H1 (cell line): ENCODE data around the gene APLN. TPM values are rescaled to one million over a fixed set of nuclear protein-coding genes. Genes with fewer than 3 reads are reported as not detected.

Source experiments
- CTCF ChIA-PET: fragments of 300-600 bp; sonication (Branson Sonifier 250); formaldehyde crosslinking; loops from one replicate; lab custom pipeline; 2021; ENCODE audit not compliant: partially characterized antibody; lab: Charles Lee
- POLR2A ChIA-PET: fragments of 300-600 bp; sonication (Branson Sonifier 250); formaldehyde crosslinking; loops from one replicate; lab custom pipeline; 2021; ENCODE audit warnings: inconsistent platforms; ENCODE audit not compliant: partially characterized antibody; lab: Charles Lee
- DNase-seq, 2 experiments: peaks; one replicate each; pipeline versions ENCODE4 v3.0.0 to v3.0.0-alpha.2; 2010 to 2022; ENCODE audit warnings: low spot score in 2 of 2, low read depth in 1 of 2, mixed read lengths in 1 of 2
- FAIRE-seq: peaks from 2 replicates; lab custom pipeline; 2011; peaks lifted over from hg19 to GRCh38; lab: Jason Lieb, UNC
- H2AFZ ChIP-seq: 2 replicates; pipeline ENCODE4 v1.8.1; 2012; ENCODE audit warnings: low read length, inconsistent platforms
- H2AK5ac ChIP-seq: 2 replicates; pipeline ENCODE4 v1.6.1; 2013; ENCODE audit warnings: low read depth, low read length
- H2BK120ac ChIP-seq: replicated peaks from 2 replicates; pipeline ENCODE3; 2013; ENCODE audit warnings: low read depth, low read length, inconsistent platforms
- H2BK12ac ChIP-seq: 2 replicates; pipeline ENCODE4 v1.6.1; 2013; ENCODE audit warnings: low read depth, low read length
- H2BK15ac ChIP-seq: 2 replicates; pipeline ENCODE4 v1.6.1; 2013; ENCODE audit warnings: low read length
- H2BK20ac ChIP-seq: 2 replicates; pipeline ENCODE4 v1.6.1; 2013; ENCODE audit warnings: low read length
- H2BK5ac ChIP-seq: 2 replicates; pipeline ENCODE4 v1.6.1; 2013; ENCODE audit warnings: low read depth, low read length
- H3K14ac ChIP-seq: 2 replicates; pipeline ENCODE4 v1.6.1; 2013; ENCODE audit warnings: inconsistent platforms; ENCODE audit not compliant: insufficient read length
- H3K18ac ChIP-seq: 2 replicates; pipeline ENCODE4 v1.6.1; 2013; ENCODE audit warnings: low read length; ENCODE audit errors: extremely low read depth
- H3K23ac ChIP-seq: 2 replicates; pipeline ENCODE4 v1.6.1; 2013; ENCODE audit warnings: inconsistent platforms; ENCODE audit not compliant: insufficient read length
- H3K23me2 ChIP-seq: 2 replicates; pipeline ENCODE4 v1.6.1; 2013; ENCODE audit warnings: low read depth, low read length
- H3K27ac ChIP-seq: 2 replicates; pipeline ENCODE4 v1.6.1; 2011; ENCODE audit warnings: low read depth, low read length, inconsistent platforms
- H3K27me3 ChIP-seq, 4 experiments: replicated peaks in 1 of 4; 1 replicate in 1 of 4; 2 replicates in 3 of 4; pipeline versions ENCODE4 v1.6.1 to v1.8.1; 2011 to 2013; ENCODE audit warnings: low read length in 3 of 4, mild to moderate bottlenecking in 3 of 4, inconsistent platforms in 2 of 4, mixed read lengths in 2 of 4, moderate library complexity in 1 of 4; ENCODE audit not compliant: control insufficient read depth in 3 of 4, insufficient read depth in 3 of 4; ENCODE audit errors: extremely low read depth in 1 of 4
- H3K36me3 ChIP-seq, 4 experiments: 2 replicates each; pipeline versions ENCODE4 v1.6.1 to v1.8.1; 2011 to 2013; ENCODE audit warnings: mild to moderate bottlenecking in 4 of 4, low read length in 3 of 4, moderate library complexity in 2 of 4, control low read depth in 1 of 4, inconsistent platforms in 1 of 4; ENCODE audit not compliant: insufficient read depth in 4 of 4, control insufficient read depth in 2 of 4
- H3K4ac ChIP-seq: replicated peaks from 2 replicates; pipeline ENCODE3; 2013; ENCODE audit warnings: low read length, low read depth, mixed read lengths, inconsistent platforms; ENCODE audit not compliant: insufficient read length
- H3K4me1 ChIP-seq, 4 experiments: replicated peaks in 1 of 4; 1 replicate in 1 of 4; 2 replicates in 3 of 4; pipeline versions ENCODE4 v1.6.1 to v1.8.1; 2011 to 2013; ENCODE audit warnings: low read length in 3 of 4, inconsistent platforms in 2 of 4, mixed read lengths in 1 of 4; ENCODE audit not compliant: insufficient read depth in 4 of 4, control insufficient read depth in 3 of 4
- H3K4me2 ChIP-seq, 2 experiments: 2 replicates each; pipeline versions ENCODE4 v1.6.1 to v1.8.1; 2011 to 2013; ENCODE audit warnings: low read depth in 2 of 2, low read length in 2 of 2, control low read depth in 1 of 2, inconsistent platforms in 1 of 2, mild to moderate bottlenecking in 1 of 2; ENCODE audit not compliant: insufficient read depth in 1 of 2
- H3K4me3 ChIP-seq, 4 experiments: fragments of 200-600, 300-600 bp in 1 of 4; sonication (generic), shearing (Covaris generic), sonication (Bioruptor Twin) in 1 of 4; 2 replicates each; pipeline versions ENCODE4 v1.5.1 to v1.8.1; 2011 to 2016; ENCODE audit warnings: low read length in 4 of 4, low read depth in 3 of 4, control low read depth in 2 of 4, inconsistent platforms in 2 of 4, mild to moderate bottlenecking in 2 of 4, mixed read lengths in 1 of 4, moderate library complexity in 1 of 4; ENCODE audit not compliant: insufficient read depth in 2 of 4; ENCODE audit errors: extremely low read depth in 1 of 4
- H3K56ac ChIP-seq: replicated peaks from 2 replicates; pipeline ENCODE3; 2013; ENCODE audit warnings: low read depth, mild to moderate bottlenecking, mixed read lengths, low read length, inconsistent platforms; ENCODE audit not compliant: insufficient read length
- H3K79me1 ChIP-seq: 2 replicates; pipeline ENCODE4 v1.6.1; 2013; ENCODE audit warnings: low read depth, low read length, control low read depth
- H3K79me2 ChIP-seq, 2 experiments: 2 replicates each; pipeline versions ENCODE4 v1.6.1 to v1.8.1; 2012 to 2013; ENCODE audit warnings: low read length in 2 of 2, mild to moderate bottlenecking in 2 of 2, inconsistent platforms in 1 of 2; ENCODE audit not compliant: insufficient read depth in 2 of 2, control insufficient read depth in 1 of 2
- H3K9ac ChIP-seq, 4 experiments: replicated peaks in 1 of 4; 1 replicate in 1 of 4; 2 replicates in 3 of 4; pipeline versions ENCODE4 v1.6.1 to v1.8.1; 2011 to 2013; ENCODE audit warnings: low read depth in 3 of 4, low read length in 3 of 4, control low read depth in 2 of 4, mild to moderate bottlenecking in 2 of 4, moderate library complexity in 2 of 4, inconsistent platforms in 1 of 4; ENCODE audit errors: extremely low read depth in 1 of 4
- H3K9me3 ChIP-seq, 2 experiments: 2 replicates each; pipeline versions ENCODE4 v1.6.1 to v1.8.1; 2012 to 2013; ENCODE audit warnings: mild to moderate bottlenecking in 2 of 2, moderate library complexity in 2 of 2, control low read depth in 1 of 2, inconsistent platforms in 1 of 2, low read depth in 1 of 2, low read length in 1 of 2, mixed read lengths in 1 of 2; ENCODE audit not compliant: insufficient read depth in 2 of 2
- H4K20me1 ChIP-seq, 2 experiments: replicated peaks in 1 of 2; 2 replicates each; pipeline versions ENCODE3 to v1.8.1; 2011 to 2013; ENCODE audit warnings: inconsistent platforms in 2 of 2, low read length in 2 of 2, mild to moderate bottlenecking in 1 of 2; ENCODE audit not compliant: insufficient read depth in 2 of 2, control insufficient read depth in 1 of 2
- H4K5ac ChIP-seq: 2 replicates; pipeline ENCODE4 v1.6.1; 2013; ENCODE audit warnings: low read length, low read depth, mixed read lengths, inconsistent platforms; ENCODE audit not compliant: insufficient read length
- H4K8ac ChIP-seq: 2 replicates; pipeline ENCODE4 v1.8.0; 2013; ENCODE audit warnings: mild to moderate bottlenecking, moderate library complexity, low read length, inconsistent platforms; ENCODE audit not compliant: insufficient read depth; ENCODE audit errors: extremely low read depth
- H4K91ac ChIP-seq: replicated peaks from 2 replicates; pipeline ENCODE3; 2013; ENCODE audit warnings: low read length, mixed read lengths, inconsistent platforms; ENCODE audit not compliant: insufficient read length
- BRCA1 ChIP-seq: IDR thresholded peaks from 2 replicates; pipeline ENCODE4 v1.6.1; 2012; ENCODE audit warnings: low read depth, low read length, improper control_type of control experiment
- GTF2F1 ChIP-seq: IDR thresholded peaks from 2 replicates; pipeline ENCODE4 v1.6.1; 2012; ENCODE audit warnings: low read depth, low read length, improper control_type of control experiment, borderline replicate concordance
- POLR2AphosphoS5 ChIP-seq: IDR thresholded peaks from 2 replicates; pipeline ENCODE4 v1.6.1; 2011; ENCODE audit warnings: low read depth, low read length
- RFX5 ChIP-seq: IDR thresholded peaks from 2 replicates; pipeline ENCODE4 v1.6.1; 2011; ENCODE audit warnings: low read depth, low read length, improper control_type of control experiment, borderline replicate concordance
- YY1 ChIP-seq: IDR thresholded peaks from 2 replicates; pipeline ENCODE4 v1.6.1; 2011; ENCODE audit warnings: low read depth, mild to moderate bottlenecking, low read length
- WGBS, 2 experiments: shearing (Covaris generic) in 1 of 2; methylation state at CpG; one replicate each; pipeline versions ENCODE4 v1.1.6 to v1.1.7; 2013 to 2015; ENCODE audit warnings: low lambda C conversion rate in 2 of 2, mixed read lengths in 2 of 2, inconsistent platforms in 1 of 2, low coverage in 1 of 2, missing lambda C conversion rate in 1 of 2; ENCODE audit not compliant: insufficient replicate concordance in 2 of 2, insufficient coverage in 1 of 2, insufficient read length in 1 of 2; ENCODE audit errors: extremely low coverage in 1 of 2, missing lambda C conversion rate in 1 of 2; 5-methylcytosine and 5-hydroxymethylcytosine counted together
- polyA plus RNA-seq, 7 experiments: library from polyadenylated mRNA; depleted of rRNA in 3 of 7; stranded (reverse) in 5 of 7; unstranded in 2 of 7; fragments of >200 nt in 5 of 7; fragments of 200-250 nt in 2 of 7; gene quantifications; 1 replicate in 5 of 7; 2 replicates in 1 of 7; 4 replicates in 1 of 7; pipeline versions ENCODE4 v1.2.1 to v1.2.3, GENCODE V29; 2011 to 2013; ENCODE audit warnings: missing spikeins in 2 of 7, mixed read lengths in 2 of 7
- total RNA-seq: library from RNA; stranded (reverse); fragmentation: NEBNext Ultra II Directional; extraction: Animal tissue kit (Norgen Biotek cat#: 25700); gene quantifications from 2 replicates; pipeline ENCODE4 v1.2.1, GENCODE V29; 2021

Gene APLN
- total and polyA plus RNA-seq, 2 of the 8 experiments (the other 6 are each of a cell fraction or from before 2014, with no cell fraction given), result 1.1 to 1.8 TPM

GRCh38 chrX:129596077-129596476, 58.7 kb downstream of the APLN start:
- no peak overlapping the region for H2AK5ac ChIP-seq
- ChIA-PET POLR2A (no interaction called here), CTCF (interaction anchor here (0.6 to 1.4 kb wide), 2 partner anchors 9 to 38 kb away, joined by 3 to 9 read pairs; no protein-coding TSS in a partner anchor)
- no peak overlapping the region for H2BK20ac ChIP-seq
- no peak overlapping the region for H3K9ac ChIP-seq
- no peak overlapping the region for H3K23ac ChIP-seq
- H2BK120ac ChIP-seq, result no peak overlapping the region
- H3K4me2 ChIP-seq, result no peak overlapping the region
- no peak overlapping the region for H3K18ac ChIP-seq
- H3K79me1 ChIP-seq, result no peaks in the 10 kb centered on the region
- 79% methylated on average over 5 of the region's 5 CpGs; no CpG with 5 or more reads in 1 of the 2 experiments for WGBS, 2 experiments
- no peak overlapping the region for H3K14ac ChIP-seq
- no peak overlapping the region for H3K56ac ChIP-seq
- H3K27me3 ChIP-seq, result no peaks in the 10 kb centered on the region
- H3K9me3 ChIP-seq, result no peaks in the 10 kb centered on the region
- no peaks in the 10 kb centered on the region for H4K20me1 ChIP-seq
- H2AFZ ChIP-seq, result no peak overlapping the region
- H3K4ac ChIP-seq, result no peak overlapping the region
- H2BK15ac ChIP-seq, result no peak overlapping the region
- no peak overlapping the region for H4K8ac ChIP-seq
- H2BK12ac ChIP-seq, result no peak overlapping the region
- H3K36me3 ChIP-seq, result peaks cover 0 to 9% (median 0%) of the 10 kb centered on the region in 4 experiments; a peak in 4 of 8 replicates
- no peak overlapping the region for H3K4me3 ChIP-seq
- H2BK5ac ChIP-seq, result no peak overlapping the region
- no peak for TF ChIP-seq POLR2AphosphoS5
- no peak for TF ChIP-seq BRCA1
- TF ChIP-seq GTF2F1, result no peak
- no peak for TF ChIP-seq YY1
- TF ChIP-seq RFX5, result no peak
- H4K5ac ChIP-seq, result no peak overlapping the region
- DNase-seq, result no peak
- H3K79me2 ChIP-seq, result no peaks in the 10 kb centered on the region
- no peak for FAIRE-seq
- no peak overlapping the region for H3K27ac ChIP-seq
- H3K23me2 ChIP-seq, result no peaks in the 10 kb centered on the region
- no peak overlapping the region for H4K91ac ChIP-seq
- no peaks in the 10 kb centered on the region; a peak in 1 of 7 replicates for H3K4me1 ChIP-seq

Other genes with a start within 250 kb of the APLN start
- 54.4 and 55.8 TPM in 2 replicates for gene SMARCA1, start 131.5 kb downstream of the APLN start, total RNA-seq
- 8.6 and 13.1 TPM in 2 replicates for gene SMARCA1, start 131.5 kb downstream of the APLN start, polyA plus RNA-seq (2011; rRNA removed)
- 14.9 and 15.1 TPM in 2 replicates for gene OCRL, start 114.7 kb downstream of the APLN start, total RNA-seq
- 8.5 and 12.7 TPM in 2 replicates for gene OCRL, start 114.7 kb downstream of the APLN start, polyA plus RNA-seq (2011; rRNA removed)
- gene XPNPEP2, start 84.0 kb upstream of the APLN start, total RNA-seq, result 0.25 TPM in 1 of 2 replicates, not detected in the other
- 0.14 and 0.27 TPM in 2 replicates for gene XPNPEP2, start 84.0 kb upstream of the APLN start, polyA plus RNA-seq (2011; rRNA removed)
- gene SASH3, start 125.0 kb upstream of the APLN start, total RNA-seq, result not detected in 2 replicates
- gene SASH3, start 125.0 kb upstream of the APLN start, polyA plus RNA-seq (2011; rRNA removed), result not detected in 2 replicates
- 28.3 and 29.7 TPM in 2 replicates for gene ZDHHC9, start 188.9 kb upstream of the APLN start, total RNA-seq
- gene ZDHHC9, start 188.9 kb upstream of the APLN start, polyA plus RNA-seq (2011; rRNA removed), result 18.1 and 20.3 TPM in 2 replicates